Cardiac fibroblast (primary cell): ENCODE measurements around the gene RNF111.

Source experiments
- DNase-seq, 2 donors: peaks; one replicate each; pipeline versions ENCODE4 v3.0.0 to v3.0.0-alpha.2; 2010; ENCODE audit warnings: low read depth in 2 of 2
- H3K4me3 ChIP-seq, 2 donors: replicated peaks in 1 of 2; 1 replicate in 1 of 2; 2 replicates in 1 of 2; pipeline ENCODE4 v1.5.1; 2011; ENCODE audit warnings: low read depth in 2 of 2, low read length in 2 of 2, mild to moderate bottlenecking in 2 of 2, moderate library complexity in 1 of 2
- TF ChIP-seq, protein P1 (sequence below): IDR thresholded peaks from one replicate; pipeline ENCODE4 v1.5.1; 2011; ENCODE audit warnings: low read depth, mild to moderate bottlenecking, low read length, inconsistent platforms

RNF111 gene

DNA sequence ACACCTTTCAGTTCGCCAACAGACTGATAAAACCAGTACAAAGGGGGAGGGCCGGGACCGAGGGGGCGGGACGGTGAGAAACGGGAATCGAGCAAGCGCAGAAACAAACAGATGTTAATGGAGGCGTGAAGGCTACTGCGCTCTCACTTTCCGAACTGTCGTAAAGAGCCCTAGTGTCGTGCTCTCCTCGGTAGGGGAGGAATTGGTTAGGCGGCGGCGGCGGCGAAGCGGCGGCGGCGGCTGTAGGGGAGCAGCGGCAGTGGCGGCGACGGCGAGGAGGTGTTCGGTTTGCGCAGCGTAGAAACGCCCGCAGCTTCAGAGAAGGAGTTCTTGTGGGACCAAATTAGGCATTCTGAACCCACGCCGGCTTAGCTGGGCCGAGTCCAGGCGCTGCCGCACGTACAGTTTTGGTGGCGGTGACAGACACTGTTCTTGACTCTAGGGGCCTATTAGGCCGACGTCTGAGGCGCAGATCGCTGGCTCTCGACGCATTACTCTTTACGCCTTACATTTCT is at the start of gene RNF111:
Gene RNF111, plus strand, starts transcription at position 173 of the 515 bp plus-strand sequence. CDS start 43,160 bp downstream, outside the sequence.
- TF ChIP-seq, protein P1, sequence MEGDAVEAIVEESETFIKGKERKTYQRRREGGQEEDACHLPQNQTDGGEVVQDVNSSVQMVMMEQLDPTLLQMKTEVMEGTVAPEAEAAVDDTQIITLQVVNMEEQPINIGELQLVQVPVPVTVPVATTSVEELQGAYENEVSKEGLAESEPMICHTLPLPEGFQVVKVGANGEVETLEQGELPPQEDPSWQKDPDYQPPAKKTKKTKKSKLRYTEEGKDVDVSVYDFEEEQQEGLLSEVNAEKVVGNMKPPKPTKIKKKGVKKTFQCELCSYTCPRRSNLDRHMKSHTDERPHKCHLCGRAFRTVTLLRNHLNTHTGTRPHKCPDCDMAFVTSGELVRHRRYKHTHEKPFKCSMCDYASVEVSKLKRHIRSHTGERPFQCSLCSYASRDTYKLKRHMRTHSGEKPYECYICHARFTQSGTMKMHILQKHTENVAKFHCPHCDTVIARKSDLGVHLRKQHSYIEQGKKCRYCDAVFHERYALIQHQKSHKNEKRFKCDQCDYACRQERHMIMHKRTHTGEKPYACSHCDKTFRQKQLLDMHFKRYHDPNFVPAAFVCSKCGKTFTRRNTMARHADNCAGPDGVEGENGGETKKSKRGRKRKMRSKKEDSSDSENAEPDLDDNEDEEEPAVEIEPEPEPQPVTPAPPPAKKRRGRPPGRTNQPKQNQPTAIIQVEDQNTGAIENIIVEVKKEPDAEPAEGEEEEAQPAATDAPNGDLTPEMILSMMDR, result no peak
- H3K4me3 ChIP-seq, result peak within 1 kb of the TSS; percentile 97 to 98
- peak; percentile 98 for DNase-seq

DNA sequence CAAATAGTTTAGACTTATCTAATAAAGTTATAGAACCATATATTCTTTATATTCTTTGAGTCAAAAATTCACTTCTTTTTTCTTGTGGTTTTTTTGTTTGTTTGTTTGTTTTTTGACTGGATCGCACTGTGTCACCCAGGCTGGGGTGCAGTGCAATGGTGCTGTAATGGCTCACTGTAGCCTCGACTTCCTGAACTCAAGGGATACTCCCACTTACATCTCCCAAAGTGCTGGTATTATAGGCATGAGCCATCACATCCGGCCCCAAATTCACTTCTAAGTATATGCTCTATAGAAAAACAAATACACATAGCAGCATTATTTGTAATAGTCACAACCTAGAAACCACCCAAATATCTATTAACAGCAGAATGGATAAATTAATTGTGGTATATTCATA is 40.3 kb upstream of the RNF111 start:
- TF ChIP-seq, protein P1, result no peak
- no peak overlapping the region for H3K4me3 ChIP-seq
- DNase-seq, result peak in 1 of 2 donors; percentile 70

DNA sequence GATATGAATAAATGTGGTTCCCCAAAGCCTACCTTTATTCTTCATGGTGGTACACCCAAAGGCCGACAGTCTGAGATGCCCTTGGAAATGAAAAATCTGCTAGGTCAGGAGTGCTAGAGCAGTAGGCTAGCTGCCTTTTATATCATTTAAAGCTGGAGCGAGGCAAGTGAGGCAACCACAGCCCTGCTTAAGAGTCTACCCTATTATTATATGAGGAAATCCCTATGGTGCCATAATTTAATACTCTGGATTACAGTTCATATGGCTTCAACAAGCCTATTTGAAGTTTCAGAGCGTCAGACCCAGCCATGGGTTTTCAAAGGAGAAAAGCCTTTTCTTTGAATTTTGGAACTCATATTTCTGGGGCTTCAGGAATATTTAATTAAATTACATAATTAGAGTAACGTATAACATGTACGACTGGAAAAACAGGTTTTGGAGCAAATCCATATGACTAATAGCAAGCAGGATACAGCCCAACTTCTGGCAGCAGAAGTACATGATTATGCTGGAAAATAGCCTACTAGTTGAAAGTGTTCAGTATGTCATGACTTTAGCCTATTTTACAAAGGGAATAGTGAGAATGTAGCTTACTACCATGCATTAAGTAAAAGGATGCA is 36.0 kb upstream of the RNF111 start:
- TF ChIP-seq, protein P1, result no peak
- DNase-seq, result peak; percentile 79 to 89

DNA sequence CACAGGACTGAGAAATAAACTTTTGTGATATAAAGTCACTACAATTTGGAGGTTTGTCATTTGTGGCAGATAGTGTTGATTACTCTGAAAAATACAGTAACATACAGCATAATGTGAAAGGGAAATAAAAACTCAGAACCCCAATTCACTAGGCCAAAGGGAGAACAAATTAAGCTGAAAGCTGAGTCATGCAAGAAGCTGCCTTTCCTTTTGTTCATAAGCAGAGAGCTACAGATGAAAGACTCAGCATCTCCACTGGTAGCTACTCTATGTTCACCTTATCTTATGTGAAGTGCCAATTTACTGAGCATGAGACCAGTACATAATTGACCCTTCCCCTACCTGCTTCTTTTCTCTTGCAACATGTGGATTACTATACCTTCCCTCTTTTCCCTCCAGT is 34.7 kb upstream of the RNF111 start:
- H3K4me3 ChIP-seq, result no peak overlapping the region
- DNase-seq, result peak; percentile 44 to 58
- TF ChIP-seq, protein P1, result no peak

More for the DNA sequence above, 36.0 kb upstream of the RNF111 start:
- H3K4me3 ChIP-seq, result no peak overlapping the region

DNA sequence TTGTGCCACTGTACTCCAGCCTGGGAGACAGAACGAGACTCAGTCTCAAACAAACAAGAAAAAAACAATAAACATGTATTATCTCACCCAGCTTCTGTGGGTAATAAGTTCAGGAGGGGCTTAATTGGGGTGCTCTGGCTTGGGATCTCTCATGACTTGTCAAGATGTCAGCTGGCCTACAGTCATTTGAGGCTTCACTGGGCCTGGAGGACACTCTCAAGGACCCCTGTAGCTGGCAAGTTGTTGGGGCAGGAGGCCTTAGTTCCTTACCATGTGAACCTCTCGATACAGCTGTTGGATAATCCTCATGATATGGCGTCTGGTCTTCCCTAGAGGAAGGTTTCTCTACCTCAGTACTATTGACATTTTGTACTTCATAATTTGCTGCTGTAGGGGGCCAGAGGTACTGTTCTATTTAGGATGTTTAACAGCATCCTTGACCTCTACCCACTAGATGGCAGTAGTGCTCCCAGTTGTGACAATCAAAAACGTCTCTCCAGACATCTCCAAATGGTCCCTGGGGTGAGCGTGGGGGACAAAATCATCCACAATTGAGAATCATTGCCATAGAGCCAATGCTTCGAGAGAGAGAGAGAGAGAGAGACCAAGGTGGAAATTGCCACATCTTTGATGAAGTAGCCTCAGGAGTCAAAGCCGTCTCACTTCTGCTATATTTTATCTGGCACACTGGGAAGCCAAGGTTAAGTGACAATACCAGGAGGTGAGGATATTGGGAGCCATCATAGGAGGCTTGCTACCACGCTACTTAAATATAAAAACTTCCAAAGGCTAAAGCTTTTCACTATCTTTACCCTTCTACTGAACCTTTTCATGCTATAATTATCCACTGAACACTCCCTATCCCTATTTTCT is 30.1 kb upstream of the RNF111 start:
- TF ChIP-seq, protein P1, result peak; percentile 86
- H3K4me3 ChIP-seq, result no peak overlapping the region
- peak; percentile 68 to 77 for DNase-seq

DNA sequence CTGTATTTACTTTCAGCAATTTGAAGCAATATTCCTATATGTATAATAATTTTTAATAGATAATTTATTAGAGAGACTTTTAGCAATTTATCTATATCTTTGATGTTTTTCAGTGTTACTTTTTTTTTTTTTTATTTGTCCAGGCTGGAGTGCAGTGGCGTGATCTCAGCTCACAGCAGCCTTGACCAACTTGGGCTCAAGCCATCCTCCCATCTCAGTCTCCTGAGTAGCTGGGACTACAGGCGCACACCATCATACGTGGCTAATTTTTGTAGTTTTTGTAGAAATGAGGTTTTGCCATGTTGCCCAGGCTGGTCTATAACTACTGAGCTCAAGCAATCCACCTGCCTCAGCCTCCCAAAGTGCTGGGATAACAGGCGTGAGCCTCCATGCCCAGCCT is 28.7 kb upstream of the RNF111 start:
- DNase-seq, result no peak
- TF ChIP-seq, protein P1, result no peak
- H3K4me3 ChIP-seq, result no peak overlapping the region
